ENCODE measurements around the gene TMEM53.

Gene TMEM53

DNA sequence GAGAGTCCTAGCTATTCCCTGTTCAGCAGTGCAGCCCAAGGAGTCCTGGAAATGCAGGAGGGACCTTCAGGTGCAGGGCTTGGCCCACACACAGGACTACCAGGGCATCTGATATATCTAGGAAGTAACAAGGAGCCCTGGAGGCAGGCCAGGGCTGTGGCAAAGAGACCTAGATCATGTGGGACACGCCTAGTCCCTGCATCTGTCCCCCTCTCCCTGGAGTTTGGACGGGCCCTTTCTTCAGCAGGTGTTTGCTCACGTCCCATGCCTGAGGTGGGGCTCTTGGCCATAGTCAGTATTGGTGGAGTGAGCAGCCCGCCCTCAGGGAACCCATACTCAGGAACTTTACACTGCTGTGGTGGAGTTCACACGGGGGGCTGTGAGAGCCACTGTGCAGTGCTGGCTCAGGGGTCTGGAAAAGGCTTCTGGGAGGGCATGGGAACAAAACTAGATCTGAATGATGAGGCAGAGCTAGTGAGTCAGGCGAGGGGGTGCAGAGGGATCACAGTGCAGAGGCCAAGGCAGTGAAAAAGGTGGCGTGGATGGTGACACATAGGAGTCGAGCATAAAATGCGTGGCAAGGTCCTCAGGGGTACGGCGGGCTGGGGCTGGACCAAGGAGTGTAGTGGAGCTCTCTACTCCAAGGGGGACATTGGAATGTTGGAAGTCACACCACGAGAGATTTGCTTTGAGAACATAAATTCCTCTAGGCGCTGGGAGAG, 25.6 kb downstream of the TMEM53 start:
- no peak for DNase-seq

GRCh38 chr1:44647896-44648295, 26.4 kb downstream of the TMEM53 start:
- no peak for DNase-seq

DNA sequence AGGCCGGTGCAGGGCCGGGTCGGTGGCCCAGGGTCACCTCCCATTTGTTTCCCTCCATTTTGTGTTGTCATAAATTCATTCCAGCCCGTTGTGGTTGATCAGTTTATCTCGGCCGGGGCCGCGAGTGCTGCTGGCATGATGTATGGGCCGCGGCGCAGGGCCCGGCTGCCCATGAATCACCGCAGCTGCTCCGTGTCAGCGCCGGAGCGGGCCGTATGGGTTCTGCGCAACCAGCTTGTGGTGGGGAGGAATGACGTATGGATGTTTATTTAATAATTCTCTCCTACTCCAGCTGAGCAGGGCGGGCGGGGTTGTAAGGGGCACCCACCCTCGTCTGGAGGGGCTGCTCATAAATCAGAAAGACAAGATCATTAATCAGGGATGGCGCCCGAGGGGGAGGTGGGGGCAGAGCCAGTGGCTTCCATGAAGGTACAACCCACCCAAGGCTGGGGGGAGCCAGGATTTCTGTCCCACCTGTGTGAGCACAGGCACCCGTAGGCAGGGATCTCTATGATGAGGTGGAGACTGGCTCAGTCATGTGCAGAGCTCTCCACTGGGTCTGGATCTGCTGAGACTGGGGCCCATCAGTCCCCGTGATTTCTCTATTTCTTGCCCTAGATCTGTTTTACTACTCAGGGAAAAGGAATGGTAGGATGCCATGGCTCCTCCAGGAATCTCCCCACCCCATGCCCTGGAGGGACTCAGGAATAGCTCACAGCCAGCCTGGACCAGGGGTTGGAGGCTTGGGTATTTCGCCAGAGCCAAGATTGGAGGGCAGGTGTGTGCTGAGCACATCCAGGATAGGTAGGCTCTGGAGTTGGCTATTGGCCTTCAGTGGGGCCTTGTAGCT, 27.8 kb downstream of the TMEM53 start:
- DNase-seq: no peak

GRCh38 chr1:44645476-44646244, 28.6 kb downstream of the TMEM53 start:
- peak in 55 of 56 donors; percentile 26 to 95 (median 87) for DNase-seq

- peak in 3 of 56 donors; percentile 26 to 51 (median 42) for DNase-seq
These were observed 29.5 kb downstream of the TMEM53 start for GRCh38 chr1:44644806-44645205.

- peak in 1 of 56 donors; percentile 21 for DNase-seq
These were observed 30.5 kb downstream of the TMEM53 start for GRCh38 chr1:44643721-44644334.

DNA sequence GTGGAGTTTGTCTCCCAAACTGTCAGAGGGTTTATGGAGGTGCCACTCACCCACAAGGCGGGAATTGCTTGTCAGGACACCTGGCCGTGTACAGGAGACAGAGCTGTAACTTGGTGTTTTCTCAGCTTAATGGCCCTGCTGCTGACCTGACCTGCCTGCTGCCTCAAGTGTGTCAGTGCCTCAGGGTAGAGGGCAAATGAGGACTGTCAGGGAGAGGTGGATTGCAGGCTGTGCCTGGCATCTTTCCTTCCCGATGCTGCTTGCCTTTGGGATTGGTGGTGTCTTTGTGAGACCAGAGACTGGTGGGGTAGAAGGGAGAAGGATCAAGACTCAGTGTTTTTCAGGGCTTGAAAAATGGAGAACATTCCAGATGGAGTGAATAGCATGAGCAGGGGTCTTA, 31.4 kb downstream of the TMEM53 start:
- no peak for DNase-seq

DNA sequence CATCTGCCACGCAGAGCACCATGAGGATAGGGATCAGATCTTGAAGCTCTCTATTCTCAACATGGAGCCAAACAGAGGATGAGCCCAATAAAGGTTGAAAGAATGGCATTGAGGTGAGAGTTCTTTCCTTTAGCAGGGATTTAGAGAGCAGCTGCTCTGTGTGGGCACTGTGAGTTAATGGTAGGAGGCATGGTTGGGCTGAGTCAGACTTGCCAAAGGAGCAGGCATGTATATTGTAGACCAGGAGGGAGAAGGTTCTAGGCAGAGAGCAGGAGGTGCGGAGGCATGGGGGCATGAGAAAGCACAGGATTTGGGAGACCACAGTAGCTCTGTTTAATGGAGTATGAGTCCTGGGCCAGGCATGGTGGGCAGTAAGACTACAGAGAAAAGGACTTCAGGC, 32.0 kb downstream of the TMEM53 start:
- peak in 7 of 56 donors; percentile 15 to 50 (median 31) for DNase-seq

DNA sequence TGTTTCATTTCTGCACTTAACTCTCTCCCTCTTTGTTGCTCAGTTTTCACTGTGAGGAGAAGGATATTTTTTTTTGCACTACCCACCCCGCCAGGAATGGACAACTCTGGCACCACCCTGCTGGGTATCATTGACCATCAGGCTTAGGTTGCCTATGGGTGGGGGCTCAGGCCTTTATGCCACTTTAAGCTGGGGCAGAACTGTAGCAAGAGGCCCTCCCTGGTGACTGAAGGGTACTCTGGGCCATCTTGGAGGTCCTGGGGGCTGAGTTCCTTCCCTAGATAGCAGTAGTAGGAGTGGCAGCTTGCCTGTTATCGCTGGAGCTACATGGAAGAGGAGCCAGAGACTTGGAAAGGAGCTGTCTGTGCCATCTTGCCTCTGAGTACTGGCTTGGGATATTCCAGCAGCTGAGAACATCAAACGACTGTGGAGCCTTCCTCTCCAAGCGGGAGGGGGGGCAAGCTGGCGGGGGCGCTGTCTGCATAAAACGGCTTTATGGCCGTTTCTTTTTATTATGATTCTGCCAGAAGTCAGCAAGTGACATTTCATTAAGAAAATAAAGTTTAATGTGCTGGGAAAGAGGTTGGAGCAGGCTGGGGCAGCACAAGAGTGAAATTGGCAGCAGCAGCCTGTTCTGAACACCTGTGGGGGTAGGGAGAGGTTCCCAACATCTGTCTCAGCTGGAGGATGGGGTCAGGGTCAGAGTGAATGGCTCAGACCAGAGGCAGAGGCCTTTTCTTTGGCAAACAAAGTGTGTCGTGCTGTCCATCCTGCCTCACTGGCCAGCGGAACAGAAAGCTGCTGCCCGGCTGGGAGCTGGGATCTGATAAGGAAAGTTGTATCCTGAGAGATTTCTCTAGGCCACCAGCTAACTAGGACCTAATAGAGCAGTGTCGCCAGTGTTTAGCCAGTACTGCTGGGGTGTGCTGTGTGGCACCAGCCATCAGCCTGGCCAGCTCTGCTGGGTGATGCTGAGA, 32.9 kb downstream of the TMEM53 start:
- peak in 1 of 56 donors; percentile 20 for DNase-seq

DNA sequence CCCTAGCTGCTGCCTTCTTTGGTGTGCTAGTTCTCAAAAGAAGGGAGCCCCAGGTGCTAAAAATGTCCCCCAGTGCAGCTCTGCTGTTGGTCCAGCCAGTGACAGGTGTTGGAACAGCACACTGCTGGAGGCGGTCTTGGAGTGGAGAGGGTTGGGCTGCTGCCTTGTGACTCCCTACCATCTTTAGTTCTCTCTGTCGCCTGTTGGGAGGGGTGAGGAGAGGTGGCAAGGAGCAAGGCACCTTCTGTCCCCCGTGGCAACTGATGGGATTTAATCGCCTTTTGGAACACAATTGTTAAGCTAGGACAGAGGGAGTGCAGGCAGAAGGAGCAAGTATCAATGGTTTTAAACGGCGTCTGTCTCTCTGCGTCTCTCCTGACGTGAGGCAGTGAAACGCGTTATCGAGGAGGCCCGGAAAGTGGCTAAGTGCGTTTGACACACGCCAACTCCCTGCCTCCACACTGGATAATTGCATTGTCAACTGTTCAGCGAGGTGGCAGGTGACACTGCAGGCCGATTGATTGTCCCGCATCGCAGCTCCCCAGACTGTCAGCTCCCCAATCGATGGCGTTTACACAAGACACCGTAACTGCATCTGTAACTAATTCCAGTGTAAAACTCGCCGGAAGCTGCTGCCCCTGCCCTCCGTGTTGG, 34.0 kb downstream of the TMEM53 start:
- peak in 4 of 56 donors; percentile 16 to 38 (median 26) for DNase-seq

DNA sequence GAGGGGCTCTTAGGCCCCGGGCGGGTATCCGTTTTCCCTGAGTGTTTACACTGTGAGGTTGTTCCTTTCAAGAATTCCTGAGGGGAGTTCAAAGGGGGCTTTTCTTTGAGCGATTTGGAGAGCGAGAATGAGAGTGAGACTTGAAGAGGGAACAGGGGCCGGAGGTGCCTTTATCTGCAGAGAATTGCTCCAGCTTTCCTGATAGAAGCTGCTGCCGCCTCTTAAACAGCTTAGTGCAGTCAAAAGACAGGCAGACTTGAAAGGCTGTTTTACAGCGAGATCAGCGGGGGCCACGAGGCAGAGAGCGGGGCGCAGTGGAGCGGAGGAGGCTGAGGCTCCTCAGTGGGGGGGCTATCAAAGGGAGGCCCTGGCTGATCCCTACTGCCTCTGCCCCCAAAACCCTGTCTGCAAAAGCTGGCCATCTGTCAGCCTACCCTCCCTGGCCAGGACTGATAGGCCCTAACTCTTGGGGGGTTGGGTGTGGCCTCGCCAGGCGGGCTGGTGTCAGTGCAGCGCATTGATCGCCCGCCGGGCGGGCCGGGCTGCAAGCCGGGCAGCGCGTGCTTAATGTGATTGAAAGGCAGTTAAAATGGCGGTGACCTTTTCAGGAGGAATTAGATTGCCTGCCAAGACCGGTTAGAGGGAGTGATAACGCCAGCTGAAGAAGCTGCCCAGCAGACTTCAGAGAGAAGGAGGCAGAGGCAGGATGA, 36.4 kb downstream of the TMEM53 start:
- DNase-seq: peak in 3 of 56 donors; percentile 22 to 49 (median 23)

DNA sequence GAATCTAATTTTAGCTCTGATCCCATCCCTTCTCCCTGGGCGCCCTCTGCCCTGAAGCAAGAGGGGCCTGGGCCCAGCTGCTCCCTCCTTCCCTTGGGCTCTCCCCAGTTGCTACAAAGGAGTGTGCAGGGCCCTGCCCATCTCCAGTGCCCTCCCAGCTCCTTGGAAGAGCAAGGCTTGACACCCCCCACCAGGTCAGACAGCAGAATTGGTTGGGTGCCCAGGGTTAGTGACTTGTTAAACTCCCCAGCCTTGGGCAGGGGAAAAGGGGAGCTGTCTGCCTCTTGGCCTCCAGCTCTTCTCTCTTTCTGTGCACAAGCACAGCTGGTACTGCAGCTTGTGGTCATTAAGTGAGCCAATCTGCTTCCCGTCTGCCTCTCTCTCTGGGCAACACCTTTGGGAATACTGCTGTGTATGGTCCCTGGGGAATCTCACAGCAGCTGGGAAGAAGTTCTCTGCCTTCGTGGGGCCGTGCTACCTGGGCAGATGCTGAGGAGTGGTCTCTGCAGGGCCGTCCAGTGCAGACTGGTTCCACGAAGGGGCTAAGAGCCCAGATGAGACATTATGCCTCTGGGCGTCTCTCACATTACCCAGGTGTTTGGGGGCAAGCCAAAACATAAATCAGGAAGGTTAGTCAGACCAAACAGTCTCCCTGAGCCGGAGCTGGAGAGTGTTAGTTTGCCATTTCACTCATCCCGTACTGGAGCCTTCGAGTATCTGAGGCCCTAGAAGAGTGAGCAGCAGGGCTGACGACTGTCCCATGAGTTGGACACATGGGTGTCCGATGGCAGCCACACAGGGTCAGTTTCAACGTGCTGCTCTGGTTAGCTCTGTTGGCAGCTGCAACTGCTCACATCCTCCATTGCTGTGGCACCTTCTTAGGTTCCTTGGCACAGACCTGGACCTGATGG, 37.3 kb downstream of the TMEM53 start:
- no peak for DNase-seq

DNA sequence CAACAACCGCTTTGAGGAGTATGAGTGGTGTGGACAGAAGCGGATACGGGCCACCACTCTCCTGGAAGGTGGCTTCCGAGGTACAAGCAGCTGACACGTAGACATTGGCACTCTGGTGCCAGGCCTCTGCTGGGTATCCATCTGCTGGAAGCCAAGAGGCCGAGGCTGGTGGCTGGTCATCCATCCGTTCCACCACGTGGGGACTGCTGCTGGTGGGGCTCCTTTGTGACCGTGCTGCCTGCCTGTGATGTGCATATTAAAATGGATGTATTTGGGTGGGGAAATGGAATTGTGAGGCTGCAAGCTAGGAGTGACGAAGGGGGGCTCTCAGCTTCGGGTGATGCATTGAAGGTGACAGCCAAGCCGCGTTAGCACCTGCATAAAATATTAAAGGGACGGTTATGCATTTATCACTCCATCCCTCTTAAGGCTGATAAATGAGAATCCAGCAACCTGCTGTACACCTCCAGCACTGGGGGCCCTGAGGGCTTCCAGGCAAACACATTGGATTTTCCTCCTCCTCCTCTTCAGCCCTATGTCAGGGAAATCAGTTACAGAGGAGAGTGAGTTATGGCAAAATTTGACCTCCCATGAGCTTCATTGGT, 38.1 kb downstream of the TMEM53 start:
- no peak for DNase-seq

DNA sequence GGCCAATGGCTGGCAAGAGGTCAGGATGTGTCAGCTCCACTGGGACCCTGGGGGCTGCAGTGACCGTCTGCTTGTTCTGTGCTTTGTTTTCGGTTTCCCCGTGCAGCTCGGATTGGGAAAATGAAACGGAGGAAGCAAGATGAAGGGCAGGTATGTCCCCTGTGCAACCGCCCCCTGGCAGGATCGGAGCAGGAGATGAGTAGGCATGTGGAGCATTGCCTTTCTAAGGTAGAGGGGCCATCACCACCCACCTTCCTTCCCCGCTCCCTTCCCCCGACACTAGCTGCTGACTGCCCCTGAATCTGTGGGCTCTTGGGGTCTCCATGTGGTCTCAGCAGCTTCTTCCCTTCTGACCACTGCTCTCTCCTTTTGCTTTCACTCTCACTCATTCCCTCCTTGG, 38.8 kb downstream of the TMEM53 start:
- no peak for DNase-seq

DNA sequence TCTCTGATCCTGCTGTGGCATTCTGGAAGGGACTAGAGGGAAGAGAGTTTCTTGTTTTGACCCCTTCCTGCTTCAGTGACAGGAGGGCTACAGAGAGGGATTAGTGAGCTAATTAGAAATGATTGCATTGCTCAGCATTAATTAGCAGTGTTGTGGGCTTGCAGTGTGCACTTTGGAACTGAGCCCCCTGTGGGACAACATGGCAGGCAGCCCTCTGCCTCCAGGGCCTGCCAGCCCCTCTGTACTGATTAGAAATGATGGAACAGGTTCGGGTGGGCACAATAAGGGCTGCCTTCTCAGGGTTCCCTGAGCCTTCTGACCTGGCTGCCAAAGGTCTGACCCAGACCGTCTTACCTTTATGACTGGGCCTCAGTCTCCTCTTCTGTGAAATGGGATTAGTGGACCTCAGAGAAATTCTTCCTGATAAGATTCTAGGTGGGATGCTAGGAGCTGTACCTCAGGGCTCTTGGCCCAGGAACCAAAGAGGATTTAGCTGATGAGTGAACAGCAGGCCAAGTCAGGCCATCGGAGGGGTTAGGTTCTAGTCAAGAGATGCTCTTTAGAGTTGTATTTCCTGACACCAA, 39.6 kb downstream of the TMEM53 start:
- DNase-seq: no peak

- no peak for DNase-seq
These were observed 41.7 kb downstream of the TMEM53 start for GRCh38 chr1:44632598-44632997.

Measured in nucleus accumbens (tissue), 56 donors.